AG04449 (cell line): ENCODE data around the gene TACR1.

Source experiments
- CTCF ChIA-PET: fragments of 350-600 bp; formaldehyde crosslinking; extraction: SDS; loops from one replicate; lab custom pipeline; 2021; ENCODE audit warnings: antibody characterized with exemption; lab: Yijun Ruan, JAX
- POLR2A ChIA-PET: fragments of 400-600, 350-600 bp; formaldehyde crosslinking; extraction: SDS; loops from one replicate; lab custom pipeline; 2020; ENCODE audit warnings: antibody characterized with exemption, inconsistent platforms; lab: Yijun Ruan, JAX
- DNase-seq: peaks from one replicate; pipeline ENCODE4 v3.0.0-alpha.2; 2010; ENCODE audit warnings: low read depth, low spot score
- H3K4me3 ChIP-seq: 2 replicates; pipeline ENCODE4 v1.5.1; 2011; ENCODE audit warnings: low read depth, mild to moderate bottlenecking, control low read depth, low read length
- CTCF ChIP-seq: IDR thresholded peaks from one replicate; pipeline ENCODE4 v1.5.1; 2011; ENCODE audit warnings: mild to moderate bottlenecking, moderate library complexity, low read length, control low read depth, inconsistent platforms; ENCODE audit not compliant: insufficient read depth; ENCODE audit errors: missing control alignments

Gene TACR1

GRCh38 chr2:75200140-75201096, 1.1 kb upstream of the TACR1 start:
- no peak for TF ChIP-seq CTCF
- ChIA-PET CTCF (interaction anchor here (0.7 to 3.1 kb wide), 47 partner anchors 10 to 512 kb away, joined by 3 to 32 read pairs (median 4); no protein-coding TSS in a partner anchor), POLR2A (interaction anchor here (0.6 kb wide), 1 partner anchor 667 kb away, joined by 3 read pairs; no protein-coding TSS in a partner anchor)
- H3K4me3 ChIP-seq = peak overlapping the region; percentile 58
- no peak for DNase-seq

GRCh38 chr2:75195076-75195691, 4.1 kb downstream of the TACR1 start:
- no peak overlapping the region for H3K4me3 ChIP-seq
- CTCF ChIA-PET = interaction anchor here (0.9 kb wide), 1 partner anchor 15 kb away, joined by 3 read pairs; no protein-coding TSS in a partner anchor
- POLR2A ChIA-PET = no interaction called here

DNA sequence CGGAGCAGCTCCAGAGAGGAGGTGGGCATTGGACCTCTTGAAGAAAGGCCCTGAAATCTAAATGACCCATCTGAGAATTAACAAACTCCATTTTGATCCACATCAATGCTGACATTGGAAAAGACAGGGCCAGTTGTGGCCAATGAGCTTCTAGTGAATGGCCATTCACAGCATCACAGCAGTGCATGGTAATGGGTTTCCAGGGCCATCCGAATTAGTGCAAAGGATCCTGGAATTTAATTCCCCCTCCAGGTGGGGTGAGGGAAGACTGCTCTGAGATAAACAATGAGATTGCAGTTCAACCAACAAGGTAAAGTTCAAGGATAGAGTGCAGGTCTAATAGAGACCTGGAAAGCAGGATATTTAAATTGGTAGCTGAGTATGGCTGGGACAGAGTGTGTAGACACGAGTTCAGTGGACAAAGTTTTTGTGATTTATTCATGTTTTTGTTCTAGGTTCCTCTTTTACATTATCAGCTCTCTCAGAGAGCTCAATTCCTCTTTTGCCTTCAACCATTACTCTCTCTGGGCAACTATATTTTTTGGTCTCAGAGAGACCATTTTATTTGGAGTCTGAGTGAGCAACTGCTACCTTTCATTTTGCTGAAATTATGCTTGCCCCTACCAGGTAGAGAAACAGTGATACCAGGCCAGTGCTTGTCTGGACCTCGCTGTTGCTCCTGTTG, 5.0 kb downstream of the TACR1 start:
- ChIA-PET POLR2A (no interaction called here), CTCF (interaction anchor here (0.7 to 0.8 kb wide), 2 partner anchors 26 to 130 kb away, joined by 3 read pairs; no protein-coding TSS in a partner anchor)
- no peak for TF ChIP-seq CTCF
- no peak for DNase-seq
- no peak overlapping the region for H3K4me3 ChIP-seq

More at GRCh38 chr2:75195076-75195691, 4.1 kb downstream of the TACR1 start:
- DNase-seq = no peak
- no peak for TF ChIP-seq CTCF

GRCh38 chr2:75192496-75192895, 6.8 kb downstream of the TACR1 start:
- ChIA-PET POLR2A (no interaction called here), CTCF (no interaction called here)
- DNase-seq = no peak
- H3K4me3 ChIP-seq = no peak overlapping the region
- TF ChIP-seq CTCF = no peak

DNA sequence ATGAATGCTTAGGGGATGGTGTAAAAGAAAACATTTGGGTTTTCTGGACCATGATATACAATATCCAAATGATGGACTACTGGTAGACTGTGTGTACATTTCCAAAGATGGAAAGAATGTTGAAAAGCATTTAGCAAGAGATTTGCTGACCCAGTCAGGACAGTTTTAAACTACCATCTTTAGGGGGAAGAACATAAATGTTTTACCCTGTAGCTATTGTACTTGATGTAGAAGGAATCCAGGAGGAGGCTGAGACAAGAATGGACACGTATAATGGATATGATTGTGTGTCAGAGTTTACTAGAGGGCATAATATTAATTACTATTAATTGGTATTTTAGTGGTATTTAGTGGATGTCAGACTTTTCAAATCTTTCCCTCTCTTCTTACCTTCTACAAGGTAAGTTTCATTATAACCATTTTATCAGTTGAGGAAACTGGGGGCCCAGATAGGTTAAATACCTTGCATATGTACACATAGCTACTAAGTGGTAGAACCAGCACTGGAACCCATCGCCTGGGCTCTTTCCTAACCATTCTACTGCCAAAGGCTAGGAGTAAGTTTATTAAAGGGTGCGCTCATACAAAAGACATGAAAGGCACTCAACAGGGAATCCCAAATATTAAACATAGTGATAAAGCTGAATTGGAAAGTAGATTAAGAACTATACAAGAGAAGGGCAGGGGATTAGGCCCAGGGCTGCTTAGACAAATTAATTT, 8.9 kb downstream of the TACR1 start:
- ChIA-PET CTCF (interaction anchor here (1.3 to 4.0 kb wide), 2 partner anchors 9 to 52 kb away, joined by 3 to 30 read pairs; partner anchors contain the start of gene TACR1), POLR2A (no interaction called here)
- no peak for TF ChIP-seq CTCF

More for the DNA sequence above, 8.9 kb downstream of the TACR1 start:
- H3K4me3 ChIP-seq = no peak overlapping the region
- no peak for DNase-seq
